WTC11 (cell line): ENCODE measurements around the gene DARS2.

ENCODE experiments used
- CTCF ChIP-seq: fragments of 200-600 bp; IDR thresholded peaks from 2 replicates; pipeline ENCODE4 v1.8.0; 2022; ENCODE audit warnings: antibody characterized with exemption
- TEAD4 ChIP-seq: sonication (generic); formaldehyde crosslinking; IDR thresholded peaks from 2 replicates; pipeline ENCODE4 v1.8.0; 2022; ENCODE audit warnings: mild to moderate bottlenecking, missing genetic modification reagents

GRCh38 chr1:173889885-173890284 is 65.4 kb downstream of the DARS2 start:
- no peak for TF ChIP-seq CTCF
- no peak for TF ChIP-seq TEAD4
